Measurements from ENCODE around the gene YJEFN3.

- TF ChIP-seq, protein P1, sequence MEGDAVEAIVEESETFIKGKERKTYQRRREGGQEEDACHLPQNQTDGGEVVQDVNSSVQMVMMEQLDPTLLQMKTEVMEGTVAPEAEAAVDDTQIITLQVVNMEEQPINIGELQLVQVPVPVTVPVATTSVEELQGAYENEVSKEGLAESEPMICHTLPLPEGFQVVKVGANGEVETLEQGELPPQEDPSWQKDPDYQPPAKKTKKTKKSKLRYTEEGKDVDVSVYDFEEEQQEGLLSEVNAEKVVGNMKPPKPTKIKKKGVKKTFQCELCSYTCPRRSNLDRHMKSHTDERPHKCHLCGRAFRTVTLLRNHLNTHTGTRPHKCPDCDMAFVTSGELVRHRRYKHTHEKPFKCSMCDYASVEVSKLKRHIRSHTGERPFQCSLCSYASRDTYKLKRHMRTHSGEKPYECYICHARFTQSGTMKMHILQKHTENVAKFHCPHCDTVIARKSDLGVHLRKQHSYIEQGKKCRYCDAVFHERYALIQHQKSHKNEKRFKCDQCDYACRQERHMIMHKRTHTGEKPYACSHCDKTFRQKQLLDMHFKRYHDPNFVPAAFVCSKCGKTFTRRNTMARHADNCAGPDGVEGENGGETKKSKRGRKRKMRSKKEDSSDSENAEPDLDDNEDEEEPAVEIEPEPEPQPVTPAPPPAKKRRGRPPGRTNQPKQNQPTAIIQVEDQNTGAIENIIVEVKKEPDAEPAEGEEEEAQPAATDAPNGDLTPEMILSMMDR (optimal IDR thresholded peaks at IDR 0.05 in 1 of 3, IDR thresholded peaks at IDR 0.05 in 1 of 3, conservative IDR thresholded peaks at IDR 0.05 in 1 of 3; ENCODE audit: extremely low read depth in 1 of 3, insufficient read depth in 2 of 3, low read length in 3 of 3), result no peak
- no peak for TF ChIP-seq EZH2 (IDR thresholded peaks at IDR 0.05; ENCODE audit: low read length)
These were observed 4.3 kb downstream of the YJEFN3 start for GRCh38 chr19:19532806-19533701.
